GM12872 (cell line): ENCODE data around the gene DPEP2.

Experiments
- CTCF ChIP-seq: IDR thresholded peaks from 3 replicates; pipeline ENCODE4 v1.5.1; 2011; ENCODE audit warnings: low read depth, mild to moderate bottlenecking, low read length, moderate library complexity; ENCODE audit not compliant: insufficient read depth

Gene DPEP2

GRCh38 chr16:67999985-68000384, 701 bp upstream of the DPEP2 start:
- TF ChIP-seq CTCF: no peak

GRCh38 chr16:67996666-67997065, 2.6 kb downstream of the DPEP2 start:
- no peak for TF ChIP-seq CTCF

GRCh38 chr16:67995423-67995822, 3.9 kb downstream of the DPEP2 start:
- TF ChIP-seq CTCF: no peak

GRCh38 chr16:67993207-67994039, 5.9 kb downstream of the DPEP2 start:
- peak; percentile 96 for TF ChIP-seq CTCF

GRCh38 chr16:67992661-67993206, 6.5 kb downstream of the DPEP2 start:
- no peak for TF ChIP-seq CTCF

DNA sequence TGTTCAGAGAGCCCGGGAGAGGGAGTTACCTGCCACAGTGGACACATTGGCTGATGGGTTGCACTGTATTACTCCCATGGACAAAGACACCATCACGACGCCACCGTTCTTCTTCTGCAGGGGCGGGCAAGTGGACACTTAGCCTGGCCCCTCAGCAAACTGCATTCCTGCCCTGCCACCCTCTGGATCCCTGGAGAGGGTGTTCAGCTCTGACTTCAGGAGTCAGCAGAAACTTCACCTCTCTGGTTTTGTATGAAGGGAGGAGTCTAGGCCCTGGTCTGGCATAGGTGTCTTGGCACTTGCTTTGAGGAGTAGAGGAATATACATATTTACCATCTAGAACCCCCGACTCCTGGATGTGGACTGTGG, 9.3 kb downstream of the DPEP2 start:
- no peak for TF ChIP-seq CTCF

- TF ChIP-seq CTCF: no peak
Measured at GRCh38 chr16:67989322-67990017, 9.8 kb downstream of the DPEP2 start.
